D721Med (cell line): ENCODE data around the gene ZNRF4.
A peak's percentile ranks its signal among the peaks of the same experiment; 100 is the strongest.
"Not testable (repeated sequence)": the region's sequence is repeated elsewhere in the genome, so short reads cannot be mapped to it uniquely, and the experiment has no call there.

Experiments used
- DNase-seq: peaks from one replicate; pipeline ENCODE4 v3.0.0; 2011; ENCODE audit warnings: low spot score; ENCODE audit not compliant: insufficient read length
- FAIRE-seq: peaks from 2 replicates; lab custom pipeline; 2011; peaks lifted over from hg19 to GRCh38; lab: Jason Lieb, UNC
- CTCF ChIP-seq: IDR thresholded peaks from 2 replicates; pipeline ENCODE4 v1.5.1; 2012; ENCODE audit warnings: mild to moderate bottlenecking, control low read depth; ENCODE audit not compliant: insufficient read depth; ENCODE audit errors: missing control alignments

Gene ZNRF4

GRCh38 chr19:5455367-5456129 is at the start of gene ZNRF4:
Gene ZNRF4 (plus strand): TSS chr19:5455417. CDS start chr19:5455492, 75 bp downstream.
- TF ChIP-seq CTCF = no peak
- no peak for FAIRE-seq
- no peak for DNase-seq

- not testable (repeated sequence) for DNase-seq, FAIRE-seq
Measured at GRCh38 chr19:5406198-5406597, 49.0 kb upstream of the ZNRF4 start.

GRCh38 chr19:5406816-5407215 is 48.4 kb upstream of the ZNRF4 start:
- no peak for FAIRE-seq
- DNase-seq = no peak
- TF ChIP-seq CTCF = no peak

- TF ChIP-seq CTCF = no peak
- FAIRE-seq (no peak), DNase-seq (no peak)
Measured at GRCh38 chr19:5407356-5407755, 47.9 kb upstream of the ZNRF4 start.

- DNase-seq (peak; percentile 14), FAIRE-seq (no peak)
- TF ChIP-seq CTCF = no peak
Measured at GRCh38 chr19:5417495-5418436, 37.5 kb upstream of the ZNRF4 start.

- FAIRE-seq = no peak
- DNase-seq = no peak
- TF ChIP-seq CTCF = no peak
Measured at GRCh38 chr19:5418677-5419076, 36.5 kb upstream of the ZNRF4 start.

GRCh38 chr19:5420953-5421352 is 34.3 kb upstream of the ZNRF4 start:
- no peak for TF ChIP-seq CTCF
- no peak for DNase-seq
- no peak for FAIRE-seq
